ENCODE measurements around the gene NBEA.
"Not testable (repeated sequence)": the region's sequence is repeated elsewhere in the genome, so short reads cannot be mapped to it uniquely, and the experiment has no call there.

NBEA gene

GRCh38 chr13:35672611-35673010, 730.5 kb downstream of the NBEA start:
- Histone ChIP-seq H3K9me3 (ENCODE audit: control insufficient read depth, insufficient read depth, low read length) (no peaks in the 10 kb centered on the region), H3K27me3 (ENCODE audit: control insufficient read depth, insufficient read depth, low read length) (no peaks in the 10 kb centered on the region), H3K36me3 (ENCODE audit: control insufficient read depth, insufficient read depth, low read length) (no peaks in the 10 kb centered on the region), H3K4me1 (ENCODE audit: control insufficient read depth, insufficient read depth, low read length) (0 out of 2 replicates have a peak, but pooled peaks cover 1% of the 10 kb centered on the region), H3K4me3 (ENCODE audit: low read length) (no peak overlapping the region), H3K27ac (ENCODE audit: low read length) (no peak overlapping the region)
- no CpG with 5 or more reads among the region's 6 CpGs for WGBS (ENCODE audit: insufficient coverage, insufficient read length)
- DNase-seq (ENCODE audit: low read depth, low spot score) = no peak

GRCh38 chr13:35675651-35676050, 733.6 kb downstream of the NBEA start:
- no peak overlapping the region for H3K27ac ChIP-seq (ENCODE audit: low read length)
- WGBS (ENCODE audit: insufficient coverage, insufficient read length) = no CpG with 5 or more reads among the region's 4 CpGs
- H3K4me3 ChIP-seq (ENCODE audit: low read length) = no peak overlapping the region
- no peaks in the 10 kb centered on the region for H3K36me3 ChIP-seq (ENCODE audit: control insufficient read depth, insufficient read depth, low read length)
- no peaks in the 10 kb centered on the region for H3K27me3 ChIP-seq (ENCODE audit: control insufficient read depth, insufficient read depth, low read length)
- no peaks in the 10 kb centered on the region for H3K9me3 ChIP-seq (ENCODE audit: control insufficient read depth, insufficient read depth, low read length)
- no peak for DNase-seq (ENCODE audit: low read depth, low spot score)
- H3K4me1 ChIP-seq (ENCODE audit: control insufficient read depth, insufficient read depth, low read length) = 0 out of 2 replicates have a peak, but pooled peaks cover 1% of the 10 kb centered on the region

DNA sequence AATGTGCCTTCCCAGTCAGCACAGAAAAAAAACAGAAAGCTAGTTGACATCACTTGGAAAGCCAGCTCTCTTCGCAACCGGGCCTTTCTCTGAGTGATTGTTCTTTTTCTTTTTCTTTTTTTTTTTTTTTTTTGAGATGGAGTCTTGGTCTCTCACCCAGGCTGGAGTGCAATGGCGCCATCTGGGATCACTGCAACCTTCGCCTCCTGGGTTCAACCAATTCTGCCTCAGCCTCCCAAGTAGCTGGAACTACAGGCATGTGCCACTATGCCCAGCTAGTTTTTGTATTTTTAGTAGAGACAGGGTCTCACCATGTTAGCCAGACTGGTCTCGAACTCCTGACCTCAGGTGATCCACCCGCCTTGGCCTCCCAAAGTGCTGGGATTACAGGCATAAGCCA, 735.8 kb downstream of the NBEA start:
- H3K9me3 ChIP-seq (ENCODE audit: control insufficient read depth, insufficient read depth, low read length); H3K4me1 ChIP-seq (ENCODE audit: control insufficient read depth, insufficient read depth, low read length); H3K4me3 ChIP-seq (ENCODE audit: low read length); H3K27me3 ChIP-seq (ENCODE audit: control insufficient read depth, insufficient read depth, low read length); DNase-seq (ENCODE audit: low read depth, low spot score); H3K36me3 ChIP-seq (ENCODE audit: control insufficient read depth, insufficient read depth, low read length); H3K27ac ChIP-seq (ENCODE audit: low read length): not testable (repeated sequence)
- WGBS (ENCODE audit: insufficient coverage, insufficient read length) = no CpG with 5 or more reads among the region's 6 CpGs

GRCh38 chr13:35681685-35682084, 739.6 kb downstream of the NBEA start:
- Histone ChIP-seq H3K36me3 (ENCODE audit: control insufficient read depth, insufficient read depth, low read length) (no peaks in the 10 kb centered on the region), H3K27ac (ENCODE audit: low read length) (no peak overlapping the region), H3K27me3 (ENCODE audit: control insufficient read depth, insufficient read depth, low read length) (no peaks in the 10 kb centered on the region), H3K4me1 (ENCODE audit: control insufficient read depth, insufficient read depth, low read length) (no peaks in the 10 kb centered on the region), H3K4me3 (ENCODE audit: low read length) (no peak overlapping the region), H3K9me3 (ENCODE audit: control insufficient read depth, insufficient read depth, low read length) (no peaks in the 10 kb centered on the region)
- DNase-seq (ENCODE audit: low read depth, low spot score) = no peak
- no CpG with 5 or more reads among the region's 6 CpGs for WGBS (ENCODE audit: insufficient coverage, insufficient read length)

GRCh38 chr13:35684432-35684831, 742.4 kb downstream of the NBEA start:
- H3K4me3 ChIP-seq (ENCODE audit: low read length) = no peak overlapping the region
- no peaks in the 10 kb centered on the region for H3K27me3 ChIP-seq (ENCODE audit: control insufficient read depth, insufficient read depth, low read length)
- no peaks in the 10 kb centered on the region for H3K9me3 ChIP-seq (ENCODE audit: control insufficient read depth, insufficient read depth, low read length)
- no peak for DNase-seq (ENCODE audit: low read depth, low spot score)
- H3K27ac ChIP-seq (ENCODE audit: low read length) = no peak overlapping the region
- H3K36me3 ChIP-seq (ENCODE audit: control insufficient read depth, insufficient read depth, low read length) = no peaks in the 10 kb centered on the region
- no peaks in the 10 kb centered on the region for H3K4me1 ChIP-seq (ENCODE audit: control insufficient read depth, insufficient read depth, low read length)
- WGBS (ENCODE audit: insufficient coverage, insufficient read length) = no CpG with 5 or more reads among the region's 5 CpGs

- WGBS (ENCODE audit: insufficient coverage, insufficient read length) = no CpG with 5 or more reads among the region's 4 CpGs
- H3K27me3 ChIP-seq (ENCODE audit: control insufficient read depth, insufficient read depth, low read length) = no peaks in the 10 kb centered on the region
- no peak overlapping the region for H3K27ac ChIP-seq (ENCODE audit: low read length)
- no peak for DNase-seq (ENCODE audit: low read depth, low spot score)
- no peaks in the 10 kb centered on the region for H3K9me3 ChIP-seq (ENCODE audit: control insufficient read depth, insufficient read depth, low read length)
- no peak overlapping the region for H3K4me3 ChIP-seq (ENCODE audit: low read length)
- H3K4me1 ChIP-seq (ENCODE audit: control insufficient read depth, insufficient read depth, low read length) = no peaks in the 10 kb centered on the region
- no peaks in the 10 kb centered on the region for H3K36me3 ChIP-seq (ENCODE audit: control insufficient read depth, insufficient read depth, low read length)
These were observed 745.3 kb downstream of the NBEA start for GRCh38 chr13:35687336-35687735.

DNA sequence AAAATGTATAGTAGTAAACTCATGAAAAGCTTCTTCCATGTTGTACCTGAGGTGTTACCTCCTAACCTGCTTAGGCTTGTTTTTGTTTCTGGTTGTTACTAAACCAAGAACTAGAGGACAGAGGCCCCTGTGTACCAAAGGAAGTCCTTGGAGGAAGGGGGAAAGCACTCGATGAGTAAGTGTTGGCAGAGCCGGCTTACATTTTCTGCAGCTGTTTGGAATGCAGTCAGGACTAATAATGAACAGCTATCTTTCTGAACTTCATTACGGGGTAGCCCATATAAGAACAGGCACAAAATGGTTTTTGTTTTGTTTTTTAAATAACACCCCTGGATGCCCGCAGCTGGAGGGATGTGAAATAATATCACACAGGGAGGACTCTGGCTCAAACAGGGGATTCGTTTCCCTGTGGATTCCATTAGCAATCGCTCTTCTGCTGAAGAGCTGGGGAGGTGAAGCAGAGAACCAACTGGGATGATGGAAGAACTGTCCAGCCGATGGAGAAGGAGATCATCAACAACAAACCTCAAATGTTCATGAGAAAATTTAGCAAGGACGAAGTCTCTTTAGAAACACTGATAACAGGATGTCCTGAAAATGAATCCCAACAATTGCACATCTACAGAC, 748.6 kb downstream of the NBEA start:
- H3K27ac ChIP-seq (ENCODE audit: low read length) = no peak overlapping the region
- H3K9me3 ChIP-seq (ENCODE audit: control insufficient read depth, insufficient read depth, low read length) = no peaks in the 10 kb centered on the region
- DNase-seq (ENCODE audit: low read depth, low spot score) = no peak
- H3K4me1 ChIP-seq (ENCODE audit: control insufficient read depth, insufficient read depth, low read length) = no peaks in the 10 kb centered on the region
- no CpG with 5 or more reads among the region's 8 CpGs for WGBS (ENCODE audit: insufficient coverage, insufficient read length)
- H3K36me3 ChIP-seq (ENCODE audit: control insufficient read depth, insufficient read depth, low read length) = no peaks in the 10 kb centered on the region
- no peak overlapping the region for H3K4me3 ChIP-seq (ENCODE audit: low read length)
- no peaks in the 10 kb centered on the region for H3K27me3 ChIP-seq (ENCODE audit: control insufficient read depth, insufficient read depth, low read length)

DNA sequence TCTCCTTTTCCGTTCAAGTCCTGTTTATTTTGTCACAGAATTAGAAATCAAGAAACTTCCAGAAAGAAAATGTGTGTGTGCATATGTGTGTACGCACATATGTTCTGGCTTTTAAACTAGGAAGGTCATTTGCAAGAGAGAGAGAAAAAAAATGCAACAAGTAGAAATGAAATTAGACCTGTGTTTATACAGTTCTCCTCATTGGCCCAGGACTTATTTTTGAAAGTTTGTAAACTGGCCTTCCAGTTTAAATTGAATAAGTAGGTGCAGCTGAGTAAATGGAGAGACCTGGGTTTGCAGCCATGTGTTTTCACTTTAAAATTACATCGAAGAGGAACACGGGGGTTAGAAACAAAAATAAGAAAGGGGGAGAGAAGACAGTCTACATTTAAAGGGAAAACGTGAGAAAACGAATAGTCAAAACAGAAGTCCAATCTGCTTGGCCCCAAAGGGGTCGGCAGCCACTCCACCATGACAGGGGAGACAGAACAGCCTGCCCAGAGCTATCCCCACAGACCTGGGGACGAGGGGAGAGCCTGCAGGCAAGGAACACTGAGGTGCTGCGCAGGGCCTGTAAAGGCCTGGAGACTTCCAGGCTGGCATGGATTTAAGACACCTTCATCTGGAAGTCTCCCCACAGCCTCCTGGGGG, 751.2 kb downstream of the NBEA start:
- Histone ChIP-seq H3K4me3 (ENCODE audit: low read length) (no peak overlapping the region), H3K36me3 (ENCODE audit: control insufficient read depth, insufficient read depth, low read length) (no peaks in the 10 kb centered on the region), H3K27ac (ENCODE audit: low read length) (no peak overlapping the region), H3K27me3 (ENCODE audit: control insufficient read depth, insufficient read depth, low read length) (no peaks in the 10 kb centered on the region), H3K4me1 (ENCODE audit: control insufficient read depth, insufficient read depth, low read length) (peaks cover 4% of the 10 kb centered on the region; the same call in 1 of the 2 replicates), H3K9me3 (ENCODE audit: control insufficient read depth, insufficient read depth, low read length) (no peaks in the 10 kb centered on the region)
- DNase-seq (ENCODE audit: low read depth, low spot score) = no peak
- WGBS (ENCODE audit: insufficient coverage, insufficient read length) = no CpG with 5 or more reads among the region's 9 CpGs

DNA sequence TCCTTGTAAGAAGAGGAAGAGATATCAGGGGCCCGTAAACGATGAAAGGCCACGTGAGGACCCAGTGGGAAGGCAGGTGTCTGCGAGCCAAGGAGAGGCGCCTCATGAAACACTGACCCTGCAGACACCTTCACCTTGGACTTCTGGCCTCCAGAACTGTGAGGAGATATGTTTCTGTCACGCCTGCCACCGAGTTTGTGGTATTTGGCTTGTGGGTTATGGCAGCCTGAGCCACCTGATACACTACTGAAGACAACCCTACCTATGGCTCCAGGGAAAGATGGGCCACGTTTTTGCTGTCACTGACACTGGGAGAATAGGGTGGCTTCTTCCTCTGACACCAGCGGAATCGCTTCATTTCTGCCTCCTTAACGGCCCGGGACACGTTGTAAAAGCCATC, 752.0 kb downstream of the NBEA start:
- no peaks in the 10 kb centered on the region for H3K27me3 ChIP-seq (ENCODE audit: control insufficient read depth, insufficient read depth, low read length)
- H3K27ac ChIP-seq (ENCODE audit: low read length) = no peak overlapping the region
- no CpG with 5 or more reads among the region's 13 CpGs for WGBS (ENCODE audit: insufficient coverage, insufficient read length)
- no peak for DNase-seq (ENCODE audit: low read depth, low spot score)
- H3K4me3 ChIP-seq (ENCODE audit: low read length) = no peak overlapping the region
- H3K36me3 ChIP-seq (ENCODE audit: control insufficient read depth, insufficient read depth, low read length) = no peaks in the 10 kb centered on the region
- H3K9me3 ChIP-seq (ENCODE audit: control insufficient read depth, insufficient read depth, low read length) = no peaks in the 10 kb centered on the region
- H3K4me1 ChIP-seq (ENCODE audit: control insufficient read depth, insufficient read depth, low read length) = peaks cover 4% of the 10 kb centered on the region; the same call in 1 of the 2 replicates

DNA sequence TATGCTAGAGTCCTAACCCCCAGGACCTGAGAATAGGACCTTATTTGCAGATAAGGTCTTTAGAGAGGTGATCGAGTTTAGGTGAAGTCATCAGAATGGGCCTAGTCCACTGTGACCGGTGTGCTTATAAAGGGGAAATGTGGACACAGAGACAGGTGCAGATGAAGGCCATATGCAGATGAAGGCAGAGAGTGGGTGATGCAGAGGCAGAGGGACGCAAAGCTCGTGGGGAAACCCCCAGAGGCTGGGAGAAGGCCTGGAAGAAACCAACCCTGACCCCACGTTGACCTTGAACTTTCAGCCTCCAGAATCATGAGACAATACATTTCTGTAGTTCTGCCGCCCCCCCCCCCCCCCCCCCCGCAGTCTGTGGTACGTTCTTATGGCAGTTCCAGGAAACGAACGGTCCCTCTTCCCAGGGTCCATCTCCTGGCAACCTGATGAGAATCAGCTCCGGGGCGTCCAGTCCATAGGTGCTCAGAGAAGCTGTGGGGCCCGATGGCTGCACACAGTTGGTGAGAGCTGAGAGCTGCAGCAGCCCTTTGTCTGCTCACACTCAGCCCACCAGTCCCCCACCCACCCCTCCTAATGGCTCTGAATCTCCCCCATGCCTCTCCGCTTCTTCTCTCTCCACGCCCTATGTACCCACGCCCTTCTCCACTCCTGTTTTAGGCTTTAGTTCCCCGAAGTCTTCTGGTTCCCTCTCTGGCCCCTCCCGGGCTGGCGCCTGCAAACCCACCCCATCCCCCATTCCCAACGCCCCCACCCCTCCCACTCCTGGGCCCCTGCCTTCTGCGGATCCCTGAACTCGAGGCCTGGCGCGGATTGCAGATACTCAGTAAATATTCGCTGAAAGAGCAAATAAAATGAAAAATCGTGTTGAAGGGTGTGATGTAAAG, 752.7 kb downstream of the NBEA start:
- H3K36me3 ChIP-seq (ENCODE audit: control insufficient read depth, insufficient read depth, low read length) = no peaks in the 10 kb centered on the region

More for the DNA sequence above, 752.7 kb downstream of the NBEA start:
- H3K27ac ChIP-seq (ENCODE audit: low read length) = no peak overlapping the region
- no peaks in the 10 kb centered on the region for H3K27me3 ChIP-seq (ENCODE audit: control insufficient read depth, insufficient read depth, low read length)
- no peaks in the 10 kb centered on the region for H3K9me3 ChIP-seq (ENCODE audit: control insufficient read depth, insufficient read depth, low read length)
- no CpG with 5 or more reads among the region's 26 CpGs for WGBS (ENCODE audit: insufficient coverage, insufficient read length)
- H3K4me1 ChIP-seq (ENCODE audit: control insufficient read depth, insufficient read depth, low read length) = peaks cover 4% of the 10 kb centered on the region; the same call in 1 of the 2 replicates
- no peak overlapping the region for H3K4me3 ChIP-seq (ENCODE audit: low read length)
- no peak for DNase-seq (ENCODE audit: low read depth, low spot score)
